ENCODE results near the gene LASP1. TPM values are rescaled to one million over a fixed set of nuclear protein-coding genes. Genes with fewer than 3 reads are reported as not detected.

Gene LASP1
- polyA plus RNA-seq, 4 donors = 140 to 161 (median 151) TPM

- DNase-seq (ENCODE audit: low read depth in 4 of 4, low spot score in 2 of 4) = no peak
These were observed 16.1 kb downstream of the LASP1 start for GRCh38 chr17:38885728-38886642.

GRCh38 chr17:38886643-38887010, 16.8 kb downstream of the LASP1 start:
- DNase-seq (ENCODE audit: low read depth in 4 of 4, low spot score in 2 of 4) = no peak

DNA sequence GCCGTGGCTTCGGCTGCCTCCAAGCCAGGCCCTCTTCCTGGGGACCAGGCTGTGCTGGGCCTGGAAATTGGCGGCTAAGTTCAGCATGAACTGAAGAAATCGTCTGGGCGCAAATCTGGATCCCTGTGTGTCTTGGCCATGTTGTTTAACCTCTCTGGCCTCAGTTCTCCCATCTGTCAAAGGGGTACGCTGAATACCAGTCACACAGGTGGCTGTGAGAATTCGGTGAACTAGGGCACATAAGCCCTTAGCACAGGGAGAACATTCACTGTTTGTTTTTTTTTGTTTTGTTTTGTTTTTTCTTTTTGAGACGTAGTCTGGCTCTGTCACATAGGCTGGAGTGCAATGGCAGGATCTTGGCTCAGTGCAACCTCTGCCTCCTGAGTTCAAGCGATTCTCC, 19.0 kb downstream of the LASP1 start:
- no peak for DNase-seq (ENCODE audit: low read depth in 4 of 4, low spot score in 2 of 4)

DNA sequence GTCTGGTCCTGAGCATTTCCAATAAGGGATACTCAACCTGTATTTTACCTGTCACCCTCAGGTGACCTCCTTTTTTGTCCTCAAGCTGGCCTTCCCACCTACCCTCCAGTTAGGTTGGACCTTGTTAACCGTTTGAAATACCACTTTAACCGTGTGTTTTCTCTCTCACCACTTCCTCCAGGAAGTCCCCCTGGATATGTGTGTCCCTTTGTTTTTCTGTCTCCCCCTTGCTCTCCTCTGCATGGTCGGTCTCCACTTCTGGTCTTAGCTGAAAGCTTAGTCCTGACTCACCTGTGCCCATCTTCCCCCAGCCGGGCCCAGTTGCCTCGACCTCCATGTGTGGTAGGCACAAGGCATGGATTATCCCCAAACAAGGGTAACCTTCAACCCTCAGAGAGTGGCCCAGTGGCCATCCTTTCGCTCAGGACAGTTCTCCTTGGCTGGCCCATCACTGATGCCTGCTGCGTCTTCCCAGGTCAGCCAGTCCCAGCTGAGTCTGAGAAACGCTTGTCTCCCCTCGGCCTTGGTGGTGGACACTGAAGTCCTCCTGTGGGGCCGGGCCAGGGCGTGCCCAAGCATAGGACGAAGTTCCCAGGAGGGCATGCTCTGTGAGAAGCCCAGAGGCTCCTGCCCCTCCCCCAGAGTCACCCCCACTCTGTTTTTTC, 20.0 kb downstream of the LASP1 start:
- DNase-seq (ENCODE audit: low read depth in 4 of 4, low spot score in 2 of 4) = no peak

DNA sequence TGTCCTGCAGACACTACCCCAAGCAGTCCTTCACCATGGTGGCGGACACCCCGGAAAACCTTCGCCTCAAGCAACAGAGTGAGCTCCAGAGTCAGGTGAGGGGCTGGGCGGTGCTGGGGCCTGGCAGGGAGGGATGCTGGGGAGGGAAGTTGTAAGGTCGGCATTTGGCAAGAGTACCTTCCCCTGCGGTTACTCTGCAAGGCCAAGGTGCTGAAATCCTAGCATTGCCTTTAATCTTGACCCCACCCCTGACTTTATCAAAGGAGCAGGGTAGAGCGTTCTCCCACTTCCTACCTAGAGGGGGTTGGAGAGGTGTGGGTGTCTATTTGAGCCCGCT, 20.5 kb downstream of the LASP1 start:
- DNase-seq (ENCODE audit: low read depth in 4 of 4, low spot score in 2 of 4) = no peak

DNA sequence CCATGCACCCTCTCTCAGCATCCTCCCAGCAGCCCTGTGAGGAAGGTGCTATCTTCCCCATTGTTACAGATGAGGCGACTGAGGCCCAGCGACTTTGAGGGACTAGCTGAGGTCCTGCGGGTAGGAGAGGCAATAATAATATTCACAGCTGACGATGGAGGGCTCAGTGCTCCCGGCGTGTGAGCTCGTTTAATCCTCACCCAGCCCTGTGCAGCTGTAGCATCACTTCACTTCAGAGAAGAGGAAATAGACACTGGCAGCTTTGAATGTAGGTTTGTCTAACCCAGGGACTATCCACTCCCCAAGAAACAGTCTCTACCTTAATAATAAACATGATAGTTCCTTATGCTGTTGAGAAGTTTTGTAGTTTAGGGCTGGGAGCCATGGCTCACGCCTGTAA, 21.6 kb downstream of the LASP1 start:
- no peak for DNase-seq (ENCODE audit: low read depth in 4 of 4, low spot score in 2 of 4)

GRCh38 chr17:38892083-38892482, 22.2 kb downstream of the LASP1 start:
- DNase-seq (ENCODE audit: low read depth in 4 of 4, low spot score in 2 of 4) = no peak

DNA sequence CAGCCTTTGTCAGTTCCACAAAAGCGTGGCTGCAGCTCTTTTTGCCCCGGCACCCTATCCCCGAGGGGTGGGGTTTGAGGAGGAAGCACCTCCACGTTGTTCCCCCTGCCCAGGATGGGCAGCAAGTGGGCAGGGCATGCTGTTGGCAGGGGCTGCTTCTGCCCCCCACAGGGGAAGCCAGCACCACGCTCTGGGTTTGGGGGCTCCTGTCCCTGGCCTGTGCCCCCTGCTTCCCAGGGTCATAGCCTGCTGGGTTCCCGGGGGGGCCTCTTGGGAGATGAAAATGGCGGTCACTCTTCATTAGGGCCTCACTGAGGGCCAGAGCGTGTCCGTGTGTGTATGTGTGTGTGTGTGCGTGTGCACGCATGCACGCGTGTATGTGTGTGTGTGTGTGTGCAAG, 22.8 kb downstream of the LASP1 start:
- DNase-seq (ENCODE audit: low read depth in 4 of 4, low spot score in 2 of 4) = no peak

DNA sequence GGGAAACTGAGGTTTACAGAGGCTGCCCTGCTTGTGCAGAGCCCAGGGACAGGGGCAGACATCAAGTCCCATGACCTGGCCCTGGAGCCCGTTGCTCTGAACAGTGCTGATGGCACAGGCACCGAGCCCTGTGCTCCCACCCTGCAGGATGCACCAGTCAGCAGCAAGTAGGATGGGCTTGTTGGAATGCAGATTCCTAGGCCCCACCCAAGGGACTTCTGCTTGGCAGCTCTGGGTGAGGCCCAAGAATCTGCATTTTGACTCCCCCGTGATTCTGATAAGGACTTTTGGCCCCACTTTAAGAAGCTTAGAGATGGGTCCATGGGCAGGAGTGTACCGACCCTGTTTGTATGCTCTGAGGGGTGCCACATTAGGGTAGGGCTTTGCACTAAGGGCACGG, 23.3 kb downstream of the LASP1 start:
- DNase-seq (ENCODE audit: low read depth in 4 of 4, low spot score in 2 of 4) = no peak

DNA sequence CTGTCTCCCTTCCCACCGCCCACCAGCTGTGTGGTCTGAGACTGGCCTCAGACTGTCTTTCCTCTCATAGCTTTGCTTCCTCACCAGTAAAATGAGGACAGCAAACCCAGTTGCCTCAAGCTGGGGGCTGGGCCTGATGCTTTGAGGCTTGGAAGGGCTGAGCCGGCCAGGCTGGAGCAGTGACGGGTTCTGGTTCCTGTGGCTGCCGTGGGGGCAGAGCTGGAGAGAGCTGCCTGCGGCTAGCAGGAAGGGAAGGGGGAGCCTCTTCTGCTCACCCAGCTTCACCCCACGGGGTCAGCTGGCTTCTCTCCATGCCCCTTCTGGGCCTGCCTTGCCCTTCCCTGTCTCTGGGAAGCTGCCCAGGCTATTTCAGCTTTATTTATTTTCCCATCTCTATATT, 23.7 kb downstream of the LASP1 start:
- no peak for DNase-seq (ENCODE audit: low read depth in 4 of 4, low spot score in 2 of 4)

GRCh38 chr17:38894276-38894675, 24.4 kb downstream of the LASP1 start:
- no peak for DNase-seq (ENCODE audit: low read depth in 4 of 4, low spot score in 2 of 4)

GRCh38 chr17:38896346-38896954, 26.6 kb downstream of the LASP1 start:
- DNase-seq (ENCODE audit: low read depth in 4 of 4, low spot score in 2 of 4) = no peak

GRCh38 chr17:38897176-38897575, 27.3 kb downstream of the LASP1 start:
- DNase-seq (ENCODE audit: low read depth in 4 of 4, low spot score in 2 of 4) = no peak

GRCh38 chr17:38897671-38898290, 27.9 kb downstream of the LASP1 start:
- no peak for DNase-seq (ENCODE audit: low read depth in 4 of 4, low spot score in 2 of 4)

- DNase-seq (ENCODE audit: low read depth in 4 of 4, low spot score in 2 of 4) = no peak
These were observed 28.4 kb downstream of the LASP1 start for GRCh38 chr17:38898291-38898679.

DNA sequence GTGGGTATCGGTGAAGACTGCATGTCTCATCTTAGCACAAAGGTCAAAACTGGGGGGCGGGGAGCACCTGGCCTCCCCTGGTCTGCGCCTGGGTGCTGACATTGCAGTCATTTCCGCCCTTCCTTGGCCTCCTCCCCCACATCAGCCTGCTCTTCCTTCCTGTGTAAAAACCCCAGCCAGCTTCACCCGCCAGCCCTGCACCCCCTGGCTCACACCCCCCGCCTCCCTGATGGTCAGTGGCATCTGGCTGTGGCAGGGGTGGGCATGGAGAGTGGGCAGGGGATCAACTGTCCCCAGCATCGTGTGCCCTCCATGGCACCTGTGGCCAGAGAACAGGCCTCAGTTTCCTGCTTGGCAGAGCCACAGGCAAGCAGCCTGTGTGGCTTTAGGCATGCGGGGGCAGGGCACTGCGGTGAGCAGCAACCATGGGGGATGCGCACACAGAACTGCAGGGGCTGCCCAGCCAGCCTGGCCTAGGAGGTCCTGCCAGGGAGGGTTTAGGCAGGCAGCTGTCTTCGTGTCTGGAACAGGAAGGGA, 29.0 kb downstream of the LASP1 start:
- no peak for DNase-seq (ENCODE audit: low read depth in 4 of 4, low spot score in 2 of 4)

DNA sequence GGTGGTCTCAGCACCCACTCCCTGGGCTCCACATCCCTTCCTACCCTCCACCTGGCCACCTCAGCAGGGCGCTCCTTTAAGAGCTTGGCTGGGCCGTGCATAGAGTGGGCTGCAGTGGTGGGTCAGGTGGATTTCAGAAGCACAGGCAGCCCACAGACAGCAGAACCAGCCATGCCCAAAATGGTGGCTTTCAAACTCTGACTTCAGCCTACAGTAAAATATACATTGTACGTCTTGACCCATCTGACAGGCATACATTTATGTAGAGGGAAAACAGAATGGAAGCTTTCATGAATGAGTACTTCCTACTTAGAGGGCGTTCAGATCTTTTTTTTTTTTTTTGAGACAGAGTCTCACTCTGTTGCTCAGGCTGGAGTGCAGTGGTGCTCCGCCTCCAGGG, 29.6 kb downstream of the LASP1 start:
- no peak for DNase-seq (ENCODE audit: low read depth in 4 of 4, low spot score in 2 of 4)

GRCh38 chr17:38900978-38901656, 31.3 kb downstream of the LASP1 start:
- no peak for DNase-seq (ENCODE audit: low read depth in 4 of 4, low spot score in 2 of 4)

GRCh38 chr17:38903404-38903803, 33.5 kb downstream of the LASP1 start:
- no peak for DNase-seq (ENCODE audit: low read depth in 4 of 4, low spot score in 2 of 4)

- no peak for DNase-seq (ENCODE audit: low read depth in 4 of 4, low spot score in 2 of 4)
These were observed 35.0 kb downstream of the LASP1 start for GRCh38 chr17:38904892-38905291.

- DNase-seq (ENCODE audit: low read depth in 4 of 4, low spot score in 2 of 4) = no peak
These were observed 35.5 kb downstream of the LASP1 start for GRCh38 chr17:38905375-38905774.

All from left renal cortex interstitium (tissue), 4 donors.